Mammary epithelial cell (primary cell): ENCODE data around the gene B3GNT3.

Experiments used
- EZH2 ChIP-seq: IDR thresholded peaks from 2 replicates; pipeline ENCODE4 v1.6.1; 2012; ENCODE audit warnings: low read length, inconsistent platforms, borderline replicate concordance
- TF ChIP-seq, protein P1 (sequence below), 2 donors: IDR thresholded peaks in 1 of 2; conservative IDR thresholded peaks in 1 of 2; 2 replicates each; pipeline ENCODE4 v1.5.1; 2011 to 2012; ENCODE audit warnings: inconsistent platforms in 2 of 2, low read length in 2 of 2, mild to moderate bottlenecking in 2 of 2, control low read depth in 1 of 2, low read depth in 1 of 2; ENCODE audit not compliant: insufficient read depth in 1 of 2; ENCODE audit errors: extremely low read depth in 1 of 2

GRCh38 chr19:17751103-17751911, 43.6 kb upstream of the B3GNT3 start, which contains the start of gene FCHO1:
- TF ChIP-seq, protein P1, sequence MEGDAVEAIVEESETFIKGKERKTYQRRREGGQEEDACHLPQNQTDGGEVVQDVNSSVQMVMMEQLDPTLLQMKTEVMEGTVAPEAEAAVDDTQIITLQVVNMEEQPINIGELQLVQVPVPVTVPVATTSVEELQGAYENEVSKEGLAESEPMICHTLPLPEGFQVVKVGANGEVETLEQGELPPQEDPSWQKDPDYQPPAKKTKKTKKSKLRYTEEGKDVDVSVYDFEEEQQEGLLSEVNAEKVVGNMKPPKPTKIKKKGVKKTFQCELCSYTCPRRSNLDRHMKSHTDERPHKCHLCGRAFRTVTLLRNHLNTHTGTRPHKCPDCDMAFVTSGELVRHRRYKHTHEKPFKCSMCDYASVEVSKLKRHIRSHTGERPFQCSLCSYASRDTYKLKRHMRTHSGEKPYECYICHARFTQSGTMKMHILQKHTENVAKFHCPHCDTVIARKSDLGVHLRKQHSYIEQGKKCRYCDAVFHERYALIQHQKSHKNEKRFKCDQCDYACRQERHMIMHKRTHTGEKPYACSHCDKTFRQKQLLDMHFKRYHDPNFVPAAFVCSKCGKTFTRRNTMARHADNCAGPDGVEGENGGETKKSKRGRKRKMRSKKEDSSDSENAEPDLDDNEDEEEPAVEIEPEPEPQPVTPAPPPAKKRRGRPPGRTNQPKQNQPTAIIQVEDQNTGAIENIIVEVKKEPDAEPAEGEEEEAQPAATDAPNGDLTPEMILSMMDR (conservative IDR thresholded peaks at IDR 0.05 in 1 of 2, IDR thresholded peaks at IDR 0.05 in 1 of 2; ENCODE audit: extremely low read depth in 1 of 2, insufficient read depth in 1 of 2, low read depth in 1 of 2, low read length in 2 of 2) = no peak
- TF ChIP-seq EZH2 = no peak
